ENCODE data around the gene ABTB2.

ABTB2 gene

GRCh38 chr11:34280945-34281872 lies 76.6 kb downstream of the ABTB2 start:
- no peak for DNase-seq

DNA sequence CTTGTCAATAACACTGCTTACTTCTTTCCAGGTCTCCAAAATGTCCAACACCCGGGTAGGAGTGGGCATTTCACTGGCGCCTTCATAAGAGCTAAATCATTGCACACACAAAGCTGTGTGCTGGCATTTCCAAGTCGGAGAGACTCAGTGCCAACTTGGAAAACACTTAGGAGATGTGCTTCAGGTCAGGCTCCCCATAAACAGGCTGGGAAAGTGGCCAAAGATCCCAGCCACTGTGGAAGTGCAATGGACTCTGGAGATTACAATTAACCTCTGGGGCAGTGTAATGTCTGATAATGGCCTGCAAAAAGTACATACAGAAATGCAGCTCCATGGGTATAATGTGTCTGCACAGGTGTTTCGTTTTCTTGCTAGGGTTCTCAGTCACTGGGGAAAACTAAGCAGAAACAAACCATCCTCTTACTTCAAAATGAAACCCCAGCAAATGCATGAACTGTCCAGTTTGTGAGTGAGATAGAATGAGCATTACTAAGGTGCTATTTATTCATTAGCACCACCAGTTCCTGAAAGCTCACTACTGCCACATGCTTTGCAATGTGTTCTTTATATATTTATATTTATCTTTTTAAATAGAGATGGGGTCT lies 79.0 kb downstream of the ABTB2 start:
- DNase-seq = no peak

- DNase-seq = no peak
Measured at GRCh38 chr11:34278175-34278574, 79.6 kb downstream of the ABTB2 start.

GRCh38 chr11:34277171-34277570 lies 80.6 kb downstream of the ABTB2 start:
- DNase-seq = no peak

GRCh38 chr11:34276352-34276864 lies 81.4 kb downstream of the ABTB2 start:
- DNase-seq = no peak

DNA sequence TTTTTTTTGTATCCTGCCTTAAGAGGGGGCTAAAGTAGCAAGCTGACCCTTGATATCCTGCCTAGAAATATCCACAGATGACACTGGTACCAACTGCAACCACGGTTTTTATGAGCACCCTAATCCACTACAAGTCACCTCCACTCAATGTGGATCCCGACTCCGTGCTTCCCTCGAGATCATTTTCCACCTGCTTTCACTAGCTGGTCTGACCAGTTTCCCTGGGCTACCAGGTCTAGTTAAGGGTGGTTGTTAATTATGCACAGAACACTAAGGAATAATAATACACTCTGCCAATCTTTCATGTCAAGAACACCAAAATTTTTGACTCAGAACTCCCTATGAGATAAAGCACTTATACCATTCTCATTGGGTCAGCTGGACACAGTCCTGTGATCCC lies 82.3 kb downstream of the ABTB2 start:
- DNase-seq = no peak

- no peak for DNase-seq
Measured at GRCh38 chr11:34274712-34275398, 83.0 kb downstream of the ABTB2 start.

- DNase-seq = no peak
Measured at GRCh38 chr11:34273099-34273498, 84.7 kb downstream of the ABTB2 start.

- no peak for DNase-seq
Measured at GRCh38 chr11:34271727-34272126, 86.1 kb downstream of the ABTB2 start.

DNA sequence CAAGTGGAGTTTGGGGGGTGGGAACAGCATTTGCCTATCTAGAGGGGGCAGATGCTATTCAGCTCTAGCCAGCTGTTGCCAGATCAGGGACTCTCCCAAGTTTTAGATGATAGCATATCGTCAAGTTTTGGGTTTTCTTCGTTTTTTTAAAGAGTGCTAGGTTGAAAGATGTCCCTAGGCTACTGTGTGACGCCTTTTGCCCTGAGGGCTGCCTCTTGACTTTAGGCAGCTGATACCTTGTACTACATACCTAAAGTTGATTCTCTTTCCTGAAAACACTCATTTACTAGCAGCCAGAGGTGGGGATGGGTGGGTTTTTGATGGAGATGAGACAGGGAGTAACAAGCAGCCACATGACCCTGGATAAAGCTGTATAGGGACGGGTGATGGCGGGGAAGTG lies 87.1 kb downstream of the ABTB2 start:
- DNase-seq = no peak

DNA sequence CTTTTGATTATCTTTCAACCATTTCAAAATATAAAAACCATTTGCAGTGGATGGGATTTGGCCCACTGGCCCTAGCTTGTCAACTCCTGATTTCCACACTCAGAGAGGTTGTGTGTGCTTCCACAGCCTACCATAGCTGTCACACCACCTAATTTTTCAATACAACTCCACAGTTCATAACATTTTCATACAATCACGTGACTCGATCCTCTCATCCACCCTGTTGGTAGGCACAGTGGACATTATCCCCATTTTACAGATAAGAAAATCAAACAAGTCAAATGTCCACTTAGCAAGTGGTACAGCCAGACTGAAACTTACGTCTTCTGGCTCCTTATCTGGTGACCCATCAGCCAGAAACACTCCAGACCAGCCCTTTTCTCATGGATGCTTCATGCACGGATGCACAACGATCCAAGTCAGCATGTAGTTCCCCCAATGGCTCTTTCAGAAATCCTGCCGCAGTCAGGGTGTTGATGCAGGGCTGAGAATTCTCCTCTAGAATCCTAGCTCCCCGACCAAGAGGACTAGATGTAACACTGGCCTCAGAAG lies 88.0 kb downstream of the ABTB2 start:
- no peak for DNase-seq

DNA sequence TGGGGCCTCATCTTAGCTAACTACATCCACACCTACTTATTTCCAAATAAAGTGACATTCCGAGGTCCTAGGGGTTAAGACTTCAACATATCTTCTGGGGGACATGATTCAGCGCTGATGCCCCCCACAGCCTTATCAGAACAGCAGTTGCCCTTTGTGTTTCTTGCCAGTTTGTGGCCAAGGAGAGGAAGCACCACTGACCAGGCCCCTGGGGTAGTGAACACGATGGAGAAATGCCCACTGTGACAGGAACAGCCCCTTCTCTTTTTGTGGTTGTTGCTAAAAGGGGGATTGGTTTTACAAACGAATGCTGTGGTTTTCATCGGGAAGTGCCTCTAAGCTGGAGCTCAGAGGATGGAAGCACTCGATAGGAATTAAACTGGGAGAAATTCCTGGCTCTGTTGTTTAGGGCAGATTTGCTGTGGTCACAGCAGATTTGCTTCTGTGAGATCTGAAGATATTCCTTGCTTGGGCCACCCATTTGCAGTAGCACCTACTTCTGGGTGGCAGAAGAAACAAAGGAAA lies 88.8 kb downstream of the ABTB2 start:
- DNase-seq = no peak

- DNase-seq = no peak
Measured at GRCh38 chr11:34267417-34267816, 90.4 kb downstream of the ABTB2 start.

GRCh38 chr11:34267013-34267412 lies 90.8 kb downstream of the ABTB2 start:
- no peak for DNase-seq

DNA sequence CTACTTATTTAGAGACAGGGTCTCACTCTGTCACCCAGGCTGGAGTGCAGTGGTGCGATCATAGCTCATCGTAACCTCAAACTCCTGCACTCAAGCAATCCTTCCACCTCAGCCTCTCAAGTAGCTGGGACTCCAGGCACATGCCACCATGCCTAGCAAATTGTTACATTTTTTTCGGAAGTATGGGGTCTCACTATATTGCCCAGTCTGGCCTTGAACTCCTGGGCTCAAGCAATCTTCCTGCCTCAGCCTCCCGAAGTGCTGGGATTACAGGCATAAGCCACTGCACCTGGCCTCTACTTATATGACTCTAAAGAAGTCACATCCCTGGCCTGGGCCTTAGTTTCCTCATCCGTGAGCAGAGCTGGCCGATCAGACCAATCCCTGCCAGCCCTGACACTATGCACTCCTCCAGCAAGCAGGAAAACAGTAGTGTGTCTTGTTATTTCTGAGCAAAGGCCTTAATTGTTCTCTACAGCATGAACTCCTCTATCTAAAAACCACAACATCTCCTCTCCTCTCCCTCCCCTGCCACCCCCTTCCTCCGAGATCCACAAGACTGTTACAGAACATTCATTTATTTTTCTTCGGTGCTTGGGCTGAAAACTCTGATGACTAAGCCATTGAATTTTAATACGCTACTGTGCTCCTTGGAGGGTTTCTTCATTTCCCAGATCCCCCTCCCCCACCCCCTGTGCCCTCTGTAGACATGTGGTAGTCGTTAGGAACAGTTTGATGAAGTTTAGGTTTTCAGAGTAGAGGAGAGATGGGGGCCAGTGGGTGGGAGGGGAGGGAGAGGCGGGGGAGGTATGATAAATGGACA lies 91.5 kb downstream of the ABTB2 start:
- DNase-seq = no peak

DNA sequence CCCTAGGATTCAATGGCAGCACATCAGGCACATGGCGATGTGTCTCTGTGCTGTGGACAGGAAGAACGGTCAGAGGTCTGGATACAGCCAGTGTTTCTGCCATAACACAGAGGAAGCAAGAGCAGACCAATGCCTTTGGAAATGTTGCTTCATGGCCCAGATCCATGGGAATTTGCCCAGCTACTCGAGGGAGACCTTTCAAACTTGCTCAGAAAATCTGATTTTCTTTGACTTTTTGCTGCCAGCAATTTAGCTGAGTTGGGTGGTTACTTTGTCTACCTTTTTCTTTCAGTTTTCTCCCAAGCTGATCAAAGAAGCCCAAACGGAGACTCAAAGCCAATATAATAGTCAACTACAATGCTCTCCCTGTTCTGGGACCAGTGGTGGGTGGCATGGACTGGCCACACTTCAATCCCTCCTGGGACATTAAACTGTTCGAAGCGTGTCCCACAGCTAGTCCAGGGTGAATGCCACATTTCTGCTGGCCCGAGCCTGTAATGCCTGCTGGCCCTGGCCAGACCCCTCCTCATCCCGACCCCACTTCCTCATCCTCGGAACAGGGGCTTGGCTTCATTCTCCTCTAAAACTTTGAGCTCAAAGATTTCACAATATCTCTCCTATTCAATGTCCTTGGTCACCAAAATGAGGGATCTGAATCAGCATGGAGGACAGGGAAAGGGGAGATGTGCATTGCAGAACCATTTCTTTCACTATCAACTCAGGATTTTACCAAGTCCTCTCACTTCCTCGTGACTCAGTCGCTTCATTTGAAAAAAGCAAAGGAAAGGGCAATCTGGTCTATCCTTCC lies 93.3 kb downstream of the ABTB2 start:
- DNase-seq = no peak

GRCh38 chr11:34263441-34264091 lies 94.2 kb downstream of the ABTB2 start:
- no peak for DNase-seq

DNA sequence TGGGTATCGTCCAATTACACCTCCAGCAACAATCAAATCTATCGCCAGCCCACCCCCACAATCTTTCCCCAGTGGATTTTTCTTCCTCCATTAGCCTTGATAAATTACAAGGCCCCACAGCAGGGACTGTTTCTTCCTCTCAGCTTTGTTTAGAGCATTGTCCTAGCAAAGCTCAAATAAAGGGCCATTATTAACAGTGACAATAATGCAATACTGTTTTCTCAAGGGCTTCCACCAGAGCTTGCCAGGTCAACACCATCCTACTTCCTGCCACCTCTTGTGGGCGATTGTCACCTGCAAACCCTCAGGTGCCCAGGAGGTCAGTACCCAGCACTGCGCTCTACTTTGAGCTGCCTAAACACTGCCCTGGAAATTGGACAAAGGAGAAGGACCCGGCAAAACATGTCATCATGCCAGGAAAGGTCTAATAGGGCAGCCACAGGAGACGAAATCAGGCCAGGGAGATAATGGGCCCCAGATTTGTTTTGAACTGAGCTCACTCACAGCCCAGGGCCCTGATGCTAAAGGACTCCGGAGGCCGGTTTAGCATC lies 95.2 kb downstream of the ABTB2 start:
- no peak for DNase-seq

DNA sequence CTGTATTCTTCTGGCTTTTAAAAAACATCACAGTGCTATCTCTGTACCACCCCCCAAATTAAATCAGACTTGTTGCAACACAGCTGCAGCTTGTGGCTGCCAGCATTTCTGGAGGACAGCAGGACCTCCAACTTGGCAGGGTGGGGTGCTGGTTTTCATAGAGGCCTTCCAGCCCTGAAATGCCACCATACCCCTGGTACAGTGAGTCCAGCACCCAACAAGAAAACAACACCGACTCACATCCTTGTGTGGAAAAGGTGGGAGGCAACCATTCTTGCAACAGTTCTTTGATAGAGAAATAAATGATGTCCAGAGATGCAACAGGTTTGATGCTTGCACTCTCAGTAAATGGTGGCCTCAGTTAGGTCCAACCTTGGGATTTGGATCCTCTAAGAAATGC lies 96.0 kb downstream of the ABTB2 start:
- no peak for DNase-seq

GRCh38 chr11:34261095-34261494 lies 96.7 kb downstream of the ABTB2 start:
- DNase-seq = no peak
